ENCODE measurements around the gene HABP4.

GRCh38 chr9:96487029-96487396 is 37.0 kb downstream of the HABP4 start:
- TF ChIP-seq CTCF (IDR thresholded peaks at IDR 0.05; ENCODE audit: insufficient read depth, low read length) (no peak), POLR2AphosphoS5 (IDR thresholded peaks at IDR 0.05; ENCODE audit: low read depth) (no peak)
